Measurements from ENCODE around the gene AIFM2. TPM values are rescaled to one million over a fixed set of nuclear protein-coding genes. Genes with fewer than 3 reads are reported as not detected.

The AIFM2 gene
- total RNA-seq, 6 donors from 2014 or later, result 12.0 to 21.0 (median 17.2) TPM

GRCh38 chr10:70174058-70174741 is 41.6 kb upstream of the AIFM2 start:
- H3K4me1 ChIP-seq, result peaks cover 14 to 22% (median 16%) of the 10 kb centered on the region in 4 donors
- H3K9me3 ChIP-seq, result no peaks in the 10 kb centered on the region
- TF ChIP-seq POLR2AphosphoS5 (IDR thresholded peaks at IDR 0.05), result no peak
- TF ChIP-seq EP300 (IDR thresholded peaks at IDR 0.05), result no peak
- TF ChIP-seq CTCF (IDR thresholded peaks at IDR 0.05), result no peak
- TF ChIP-seq POLR2A (IDR thresholded peaks at IDR 0.05), result peak in 1 of 4 donors; percentile 18
- no peaks in the 10 kb centered on the region for H3K36me3 ChIP-seq
- DNase-seq, result peak in 1 of 2 donors; percentile 48
- no peak overlapping the region for H3K4me3 ChIP-seq
- peak overlapping the region; percentile 54 to 85 (median 77) for H3K27ac ChIP-seq
- H3K27me3 ChIP-seq, result no peaks in the 10 kb centered on the region
- WGBS, 2 donors, result 37 to 41% methylated on average over 3 to 4 of the region's 4 CpGs
- ATAC-seq (ENCODE audit: low FRiP score in 2 of 2), result peak in 1 of 2 donors; percentile 1

GRCh38 chr10:70169649-70170364 is 37.2 kb upstream of the AIFM2 start:
- Histone ChIP-seq H3K27me3 (no peaks in the 10 kb centered on the region), H3K27ac (peak overlapping the region; percentile 94 to 99 (median 94)), H3K4me3 (peak overlapping the region; percentile 66 to 96 (median 82)), H3K4me1 (peaks cover 39 to 59% (median 46%) of the 10 kb centered on the region in 4 donors), H3K36me3 (peaks cover 0 to 16% (median 1%) of the 10 kb centered on the region in 4 donors), H3K9me3 (no peaks in the 10 kb centered on the region)
- DNase-seq (peak in 1 of 2 donors; percentile 44), ATAC-seq (ENCODE audit: low FRiP score in 2 of 2) (peak; percentile 58 to 67)
- 1 to 3% methylated on average over 26 to 35 of the region's 40 CpGs for WGBS, 2 donors
- TF ChIP-seq POLR2A (IDR thresholded peaks at IDR 0.05), result no peak
- TF ChIP-seq EP300 (IDR thresholded peaks at IDR 0.05), result no peak
- TF ChIP-seq POLR2AphosphoS5 (IDR thresholded peaks at IDR 0.05), result no peak
- no peak for TF ChIP-seq CTCF (IDR thresholded peaks at IDR 0.05)

- Histone ChIP-seq H3K4me3 (peak overlapping the region in 3 of 4 donors; percentile 66 to 96 (median 70)), H3K9me3 (no peaks in the 10 kb centered on the region), H3K4me1 (peaks cover 40 to 58% (median 46%) of the 10 kb centered on the region in 4 donors), H3K27ac (peak overlapping the region; percentile 94 to 99 (median 94)), H3K36me3 (peaks cover 0 to 18% (median 1%) of the 10 kb centered on the region in 4 donors), H3K27me3 (no peaks in the 10 kb centered on the region)
- WGBS, 2 donors, result 16 to 31% methylated on average over 2 of the region's 2 CpGs
- DNase-seq, result no peak
- ATAC-seq (ENCODE audit: low FRiP score in 2 of 2), result no peak
- no peak for TF ChIP-seq CTCF (IDR thresholded peaks at IDR 0.05)
- no peak for TF ChIP-seq EP300 (IDR thresholded peaks at IDR 0.05)
- no peak for TF ChIP-seq POLR2A (IDR thresholded peaks at IDR 0.05)
- no peak for TF ChIP-seq POLR2AphosphoS5 (IDR thresholded peaks at IDR 0.05)
These were observed 36.4 kb upstream of the AIFM2 start for GRCh38 chr10:70169011-70169410.

- TF ChIP-seq POLR2AphosphoS5 (IDR thresholded peaks at IDR 0.05), result no peak
- TF ChIP-seq POLR2A (IDR thresholded peaks at IDR 0.05), result no peak
- TF ChIP-seq EP300 (IDR thresholded peaks at IDR 0.05), result no peak
- no peak for TF ChIP-seq CTCF (IDR thresholded peaks at IDR 0.05)
- no peak for ATAC-seq (ENCODE audit: low FRiP score in 2 of 2)
- 80 to 93% methylated on average over 7 of the region's 7 CpGs for WGBS, 2 donors
- H3K4me3 ChIP-seq, result no peak overlapping the region
- peaks cover 47 to 70% (median 57%) of the 10 kb centered on the region in 4 donors for H3K4me1 ChIP-seq
- no peaks in the 10 kb centered on the region for H3K27me3 ChIP-seq
- H3K27ac ChIP-seq, result no peak overlapping the region
- no peak for DNase-seq
- peaks cover 0 to 22% (median 1%) of the 10 kb centered on the region in 4 donors for H3K36me3 ChIP-seq
- H3K9me3 ChIP-seq, result no peaks in the 10 kb centered on the region
These were observed 34.6 kb upstream of the AIFM2 start for GRCh38 chr10:70167246-70167645.
